Tibial nerve (tissue), 4 donors: ENCODE data around the gene SLMAP.
"Not testable (repeated sequence)": the region's sequence is repeated elsewhere in the genome, so short reads cannot be mapped to it uniquely, and the experiment has no call there.

Experiments used
- CTCF ChIP-seq, 5 experiments: fragments of 200-600 bp in 3 of 5; fragments of 450-650 bp in 2 of 5; sonication (generic) in 3 of 5; IDR thresholded peaks; one replicate each; pipeline ENCODE4 v1.5.1; 2016 to 2019; ENCODE audit warnings: antibody characterized with exemption in 5 of 5, mild to moderate bottlenecking in 3 of 5, moderate library complexity in 2 of 5
- EP300 ChIP-seq, 2 donors: sonication (generic); formaldehyde crosslinking; IDR thresholded peaks; one replicate each; pipeline ENCODE4 v1.6.1; 2017; ENCODE audit warnings: antibody characterized with exemption in 2 of 2, mild to moderate bottlenecking in 1 of 2
- POLR2A ChIP-seq, 2 donors: fragments of 450-650 bp; IDR thresholded peaks; one replicate each; pipeline ENCODE4 v1.6.1; 2017; ENCODE audit warnings: antibody characterized with exemption in 2 of 2, mild to moderate bottlenecking in 2 of 2, moderate library complexity in 2 of 2

GRCh38 chr3:57806195-57806594 is 50.1 kb downstream of the SLMAP start:
- TF ChIP-seq CTCF, POLR2A, EP300 (IDR thresholded peaks at IDR 0.05): not testable (repeated sequence)
